Hair follicular keratinocyte (primary cell): ENCODE results near the gene SET. TPM values are rescaled to one million over a fixed set of nuclear protein-coding genes. Genes with fewer than 3 reads are reported as not detected.

Experiments used
- total RNA-seq: library from RNA; depleted of rRNA; stranded (reverse); fragments of >200 nt; gene quantifications from 2 replicates; pipeline ENCODE4 v1.2.3, GENCODE V29; 2015

SET gene, protein sequence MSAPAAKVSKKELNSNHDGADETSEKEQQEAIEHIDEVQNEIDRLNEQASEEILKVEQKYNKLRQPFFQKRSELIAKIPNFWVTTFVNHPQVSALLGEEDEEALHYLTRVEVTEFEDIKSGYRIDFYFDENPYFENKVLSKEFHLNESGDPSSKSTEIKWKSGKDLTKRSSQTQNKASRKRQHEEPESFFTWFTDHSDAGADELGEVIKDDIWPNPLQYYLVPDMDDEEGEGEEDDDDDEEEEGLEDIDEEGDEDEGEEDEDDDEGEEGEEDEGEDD
- total RNA-seq = 299 and 428 TPM in 2 replicates

DNA sequence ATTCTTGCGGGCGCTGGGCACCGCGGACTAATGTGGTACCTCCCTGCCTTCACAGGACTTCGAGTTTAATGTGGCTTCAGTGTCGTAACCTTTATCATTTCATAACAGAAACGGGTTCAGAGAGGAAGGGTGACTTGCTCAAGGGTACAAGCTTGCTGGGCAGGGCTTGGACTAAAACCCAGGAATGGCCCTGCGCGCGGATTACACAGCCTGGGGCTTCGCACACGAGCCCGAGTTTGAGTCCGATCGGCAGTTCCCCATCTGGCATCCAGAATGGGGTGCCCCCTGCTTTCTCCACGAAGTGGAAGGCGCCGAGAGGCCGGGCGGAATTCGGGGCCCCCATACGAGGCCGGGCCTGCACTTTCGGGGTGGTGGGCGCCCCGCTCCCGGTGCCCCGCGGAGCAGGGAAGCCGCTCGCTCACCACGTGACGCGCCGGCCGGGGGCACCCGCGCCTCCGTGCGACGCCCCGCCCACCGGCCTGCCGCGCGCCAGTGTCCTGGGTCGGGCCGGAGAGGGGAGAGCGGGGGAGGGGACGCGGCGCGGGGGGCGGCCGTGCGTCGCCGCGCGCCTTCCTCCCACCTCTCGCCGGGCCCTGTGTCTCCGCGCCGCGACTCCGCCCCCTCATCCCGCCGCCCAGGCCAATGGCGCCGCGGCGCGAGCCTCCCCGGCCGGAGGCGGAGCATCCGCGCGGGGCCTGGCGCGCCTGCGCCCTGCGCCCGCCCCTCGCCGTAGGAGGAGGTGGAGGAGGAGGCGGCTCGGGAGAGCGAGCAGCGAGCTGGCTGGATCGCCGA lies at the start of gene SET:
Gene SET (plus strand): TSS at position 722 of the 792 bp plus-strand sequence. CDS start 361 bp downstream, outside the sequence.

DNA sequence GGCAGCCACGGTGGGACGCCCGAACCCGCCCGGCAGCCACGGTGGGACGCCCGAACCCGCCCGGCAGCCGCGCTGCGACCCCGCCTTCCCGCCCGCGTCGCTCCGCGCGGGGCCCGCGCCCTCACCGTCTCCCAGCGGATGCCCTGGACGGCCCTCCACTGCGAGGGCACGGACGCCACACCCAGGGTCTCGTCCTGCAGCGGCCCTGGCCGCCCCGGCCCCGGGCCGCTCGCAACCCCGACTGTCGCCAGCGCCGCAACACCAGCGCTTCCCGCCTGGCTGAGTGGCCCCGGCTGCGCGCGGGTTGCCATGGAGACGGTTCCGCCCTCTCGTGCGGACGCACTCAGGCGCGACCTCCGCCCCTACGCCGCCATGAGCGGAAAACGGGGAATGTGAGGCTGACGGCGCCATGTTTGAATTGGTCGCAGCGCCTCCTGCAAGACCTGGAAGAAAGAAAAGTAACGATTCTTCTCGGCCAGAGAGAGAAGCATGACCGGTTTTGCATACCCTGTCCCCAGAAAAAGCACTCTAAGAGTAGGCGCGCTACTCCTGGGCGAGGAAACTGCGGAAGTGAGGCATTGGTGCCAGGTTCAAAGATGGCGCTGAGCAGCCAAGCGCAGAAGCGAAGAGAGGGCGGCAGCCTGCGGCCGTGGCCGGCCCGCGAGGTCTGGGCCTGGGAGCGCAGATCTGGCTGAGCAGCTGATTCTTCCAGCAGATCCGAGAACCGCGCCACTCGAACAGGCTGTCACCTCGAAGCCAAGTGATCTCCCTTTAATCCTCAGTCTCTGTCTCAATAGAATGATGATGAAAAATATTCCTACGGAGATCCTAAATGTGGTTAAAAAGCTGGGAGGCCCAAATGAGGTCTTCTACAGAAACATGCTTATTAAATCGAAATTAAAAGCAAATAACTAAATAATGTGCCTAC lies 32.3 kb upstream of the SET start, which contains the start of gene DYNC2I2:
Gene DYNC2I2 (minus strand): TSS at position 432 of the 928 bp plus-strand sequence. CDS start 121 bp downstream, at position 311.

DNA sequence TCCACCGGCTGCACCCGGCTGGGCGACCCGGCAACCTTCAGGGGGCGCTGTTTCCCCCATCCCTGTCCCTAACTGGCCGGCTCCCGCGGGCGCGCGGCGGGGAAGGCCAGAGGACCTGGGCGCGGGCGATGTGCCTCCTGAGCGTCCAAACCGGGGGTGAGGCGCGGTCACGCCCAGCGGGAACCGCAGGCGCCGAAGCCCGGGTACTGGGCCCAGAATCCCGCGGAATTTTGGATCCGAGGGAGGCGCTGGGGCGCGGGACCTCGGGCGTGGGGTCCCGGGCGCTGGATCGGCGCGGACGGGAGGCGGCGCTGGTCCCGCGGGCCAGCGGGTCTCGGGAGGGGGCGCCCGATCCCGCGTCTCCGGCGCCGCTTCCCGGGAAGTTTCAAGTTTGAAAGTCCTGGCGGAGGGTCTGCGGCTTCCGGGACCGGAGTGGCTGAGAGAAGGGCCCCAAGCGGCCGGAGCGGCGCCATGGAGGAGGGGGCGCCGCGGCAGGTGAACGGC lies 13.5 kb downstream of the SET start, which contains the start of gene PKN3:
Gene PKN3 (plus strand): TSS at position 59 of the 504 bp plus-strand sequence. CDS start 413 bp downstream, at position 472.

DNA sequence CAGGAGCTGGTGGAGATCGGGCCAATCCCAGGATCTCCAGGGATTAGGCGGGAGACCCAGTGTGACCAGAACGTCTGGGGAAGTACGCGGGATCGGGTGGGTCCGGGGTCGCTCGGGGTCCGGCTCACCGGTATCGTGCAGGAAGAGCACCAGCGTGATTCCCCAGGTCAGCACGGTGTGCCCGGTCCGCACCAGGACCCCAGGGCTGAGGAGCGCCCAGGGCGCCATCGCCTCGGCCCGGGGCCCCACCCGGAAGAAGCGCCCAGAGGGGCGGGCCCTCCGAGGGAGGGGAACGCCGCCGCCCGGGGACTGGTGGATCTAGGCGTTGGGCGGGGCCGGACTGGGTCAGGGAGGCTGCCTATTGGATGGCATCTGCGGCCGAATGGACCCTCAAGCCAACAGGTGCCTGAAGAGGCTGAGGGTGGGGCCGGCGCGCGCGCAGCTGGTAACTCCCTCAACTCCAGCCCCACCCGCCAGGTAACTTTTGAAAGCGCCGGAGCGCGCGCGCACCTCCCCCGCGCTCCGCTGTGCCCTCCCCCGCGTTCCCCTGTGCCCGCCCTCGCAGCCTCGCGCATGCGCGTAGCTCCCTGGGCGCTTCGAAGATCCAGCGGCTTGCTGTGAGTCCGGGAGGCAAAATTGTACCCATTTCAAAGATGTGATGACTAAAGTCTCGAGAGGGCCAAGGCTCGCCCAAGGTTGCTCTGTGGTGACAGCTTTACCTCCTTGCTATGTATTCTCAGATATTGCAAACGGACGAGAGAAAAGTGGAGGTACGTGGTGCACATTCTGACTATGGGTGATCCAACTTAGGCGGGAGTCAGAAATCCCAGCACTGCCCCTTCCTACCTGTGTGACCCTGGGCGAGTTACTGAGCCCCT lies 35.1 kb downstream of the SET start, which contains the start of gene ZDHHC12:
Gene ZDHHC12 (minus strand): TSS at position 262 of the 878 bp plus-strand sequence. CDS start 34 bp downstream, at position 228.

Other genes starting within 250 kb of the SET start
- gene ODF2, start 233.2 kb upstream of the SET start, total RNA-seq = 26.6 and 44.8 TPM in 2 replicates
- gene GLE1, start 184.5 kb upstream of the SET start, total RNA-seq = 22.0 and 28.9 TPM in 2 replicates
- gene SPTAN1, start 136.6 kb upstream of the SET start, total RNA-seq = 89.6 and 124 TPM in 2 replicates
- 42.9 and 70.3 TPM in 2 replicates for gene DYNC2I2, start 32.4 kb upstream of the SET start, total RNA-seq
- gene PKN3, start 13.3 kb downstream of the SET start, total RNA-seq = 4.8 and 7.6 TPM in 2 replicates
- 93.0 and 161 TPM in 2 replicates for gene ZDHHC12, start 34.9 kb downstream of the SET start, total RNA-seq
- gene ZER1, start 82.7 kb downstream of the SET start, total RNA-seq = 26.0 and 26.9 TPM in 2 replicates
- 7.0 and 15.4 TPM in 2 replicates for gene TBC1D13, start 98.0 kb downstream of the SET start, total RNA-seq
- 32.5 and 44.9 TPM in 2 replicates for gene ENDOG, start 129.3 kb downstream of the SET start, total RNA-seq
- 14.2 and 34.4 TPM in 2 replicates for gene SPOUT1, start 140.6 kb downstream of the SET start, total RNA-seq
- 12.5 and 19.3 TPM in 2 replicates for gene KYAT1, start 192.7 kb downstream of the SET start, total RNA-seq
- gene LRRC8A, start 192.9 kb downstream of the SET start, total RNA-seq = 126 and 152 TPM in 2 replicates
- gene PHYHD1, start 231.8 kb downstream of the SET start, total RNA-seq = 3.2 and 7.5 TPM in 2 replicates